ENCODE results near the gene NUTM2A.
"Not testable (repeated sequence)": the region's sequence is repeated elsewhere in the genome, so short reads cannot be mapped to it uniquely, and the experiment has no call there.

Gene NUTM2A

GRCh38 chr10:87206922-87207321 is 18.3 kb upstream of the NUTM2A start:
- H3F3A ChIP-seq (ENCODE audit: control insufficient read depth, insufficient read depth); H3K9me2 ChIP-seq (replicated peaks; ENCODE audit: control insufficient read depth, low read length); H3K79me2 ChIP-seq (ENCODE audit: control insufficient read depth, low read length); H3K27ac ChIP-seq (ENCODE audit: low read depth, low read length); H3K4me1 ChIP-seq (ENCODE audit: control insufficient read depth, low read length); H3K4me2 ChIP-seq (ENCODE audit: low read length); H3K9me3 ChIP-seq (ENCODE audit: control insufficient read depth, insufficient read depth, low read length); H3K36me3 ChIP-seq (ENCODE audit: control insufficient read depth, low read length); H3K4me3 ChIP-seq (ENCODE audit: low read length); H3K27me3 ChIP-seq (ENCODE audit: control insufficient read depth, low read length); H4K20me1 ChIP-seq (ENCODE audit: control insufficient read depth, insufficient read depth, low read depth, low read length): not testable (repeated sequence)

GRCh38 chr10:87210309-87210708 is 14.9 kb upstream of the NUTM2A start:
- not testable (repeated sequence) for H3K27me3 ChIP-seq (ENCODE audit: control insufficient read depth, low read length); H3K4me2 ChIP-seq (ENCODE audit: low read length); H3F3A ChIP-seq (ENCODE audit: control insufficient read depth, insufficient read depth); H3K4me1 ChIP-seq (ENCODE audit: control insufficient read depth, low read length); H3K9me2 ChIP-seq (replicated peaks; ENCODE audit: control insufficient read depth, low read length); H3K4me3 ChIP-seq (ENCODE audit: low read length); H3K9me3 ChIP-seq (ENCODE audit: control insufficient read depth, insufficient read depth, low read length); H4K20me1 ChIP-seq (ENCODE audit: control insufficient read depth, insufficient read depth, low read depth, low read length); H3K36me3 ChIP-seq (ENCODE audit: control insufficient read depth, low read length); H3K27ac ChIP-seq (ENCODE audit: low read depth, low read length); H3K79me2 ChIP-seq (ENCODE audit: control insufficient read depth, low read length)

GRCh38 chr10:87211848-87212247 is 13.4 kb upstream of the NUTM2A start:
- not testable (repeated sequence) for H4K20me1 ChIP-seq (ENCODE audit: control insufficient read depth, insufficient read depth, low read depth, low read length); H3K9me3 ChIP-seq (ENCODE audit: control insufficient read depth, insufficient read depth, low read length); H3K79me2 ChIP-seq (ENCODE audit: control insufficient read depth, low read length); H3K27ac ChIP-seq (ENCODE audit: low read depth, low read length); H3K4me3 ChIP-seq (ENCODE audit: low read length); H3K9me2 ChIP-seq (replicated peaks; ENCODE audit: control insufficient read depth, low read length); H3F3A ChIP-seq (ENCODE audit: control insufficient read depth, insufficient read depth); H3K4me2 ChIP-seq (ENCODE audit: low read length); H3K27me3 ChIP-seq (ENCODE audit: control insufficient read depth, low read length); H3K36me3 ChIP-seq (ENCODE audit: control insufficient read depth, low read length); H3K4me1 ChIP-seq (ENCODE audit: control insufficient read depth, low read length)

- H3K36me3 ChIP-seq (ENCODE audit: control insufficient read depth, low read length); H3F3A ChIP-seq (ENCODE audit: control insufficient read depth, insufficient read depth); H3K27me3 ChIP-seq (ENCODE audit: control insufficient read depth, low read length); H3K4me2 ChIP-seq (ENCODE audit: low read length); H3K79me2 ChIP-seq (ENCODE audit: control insufficient read depth, low read length); H4K20me1 ChIP-seq (ENCODE audit: control insufficient read depth, insufficient read depth, low read depth, low read length); H3K27ac ChIP-seq (ENCODE audit: low read depth, low read length); H3K4me3 ChIP-seq (ENCODE audit: low read length); H3K9me3 ChIP-seq (ENCODE audit: control insufficient read depth, insufficient read depth, low read length); H3K4me1 ChIP-seq (ENCODE audit: control insufficient read depth, low read length); H3K9me2 ChIP-seq (replicated peaks; ENCODE audit: control insufficient read depth, low read length): not testable (repeated sequence)
These were observed 12.0 kb upstream of the NUTM2A start for GRCh38 chr10:87213150-87213765.

GRCh38 chr10:87213806-87214205 is 11.4 kb upstream of the NUTM2A start:
- H3K27me3 ChIP-seq (ENCODE audit: control insufficient read depth, low read length); H3K4me2 ChIP-seq (ENCODE audit: low read length); H3K9me3 ChIP-seq (ENCODE audit: control insufficient read depth, insufficient read depth, low read length); H3K27ac ChIP-seq (ENCODE audit: low read depth, low read length); H3K79me2 ChIP-seq (ENCODE audit: control insufficient read depth, low read length); H3F3A ChIP-seq (ENCODE audit: control insufficient read depth, insufficient read depth); H3K4me1 ChIP-seq (ENCODE audit: control insufficient read depth, low read length); H3K4me3 ChIP-seq (ENCODE audit: low read length); H4K20me1 ChIP-seq (ENCODE audit: control insufficient read depth, insufficient read depth, low read depth, low read length); H3K9me2 ChIP-seq (replicated peaks; ENCODE audit: control insufficient read depth, low read length); H3K36me3 ChIP-seq (ENCODE audit: control insufficient read depth, low read length): not testable (repeated sequence)

GRCh38 chr10:87216120-87216519 is 9.1 kb upstream of the NUTM2A start:
- H3K4me2 ChIP-seq (ENCODE audit: low read length); H3F3A ChIP-seq (ENCODE audit: control insufficient read depth, insufficient read depth); H4K20me1 ChIP-seq (ENCODE audit: control insufficient read depth, insufficient read depth, low read depth, low read length); H3K27me3 ChIP-seq (ENCODE audit: control insufficient read depth, low read length); H3K9me2 ChIP-seq (replicated peaks; ENCODE audit: control insufficient read depth, low read length); H3K4me1 ChIP-seq (ENCODE audit: control insufficient read depth, low read length); H3K27ac ChIP-seq (ENCODE audit: low read depth, low read length); H3K36me3 ChIP-seq (ENCODE audit: control insufficient read depth, low read length); H3K9me3 ChIP-seq (ENCODE audit: control insufficient read depth, insufficient read depth, low read length); H3K4me3 ChIP-seq (ENCODE audit: low read length); H3K79me2 ChIP-seq (ENCODE audit: control insufficient read depth, low read length): not testable (repeated sequence)

GRCh38 chr10:87219370-87219769 is 5.9 kb upstream of the NUTM2A start:
- not testable (repeated sequence) for H3K27ac ChIP-seq (ENCODE audit: low read depth, low read length); H3K4me1 ChIP-seq (ENCODE audit: control insufficient read depth, low read length); H4K20me1 ChIP-seq (ENCODE audit: control insufficient read depth, insufficient read depth, low read depth, low read length)

GRCh38 chr10:87222789-87223188 is 2.5 kb upstream of the NUTM2A start:
- not testable (repeated sequence) for H3K9me2 ChIP-seq (replicated peaks; ENCODE audit: control insufficient read depth, low read length); H3K27me3 ChIP-seq (ENCODE audit: control insufficient read depth, low read length); H3K27ac ChIP-seq (ENCODE audit: low read depth, low read length); H3K4me2 ChIP-seq (ENCODE audit: low read length); H3K4me3 ChIP-seq (ENCODE audit: low read length); H3K4me1 ChIP-seq (ENCODE audit: control insufficient read depth, low read length); H3F3A ChIP-seq (ENCODE audit: control insufficient read depth, insufficient read depth); H3K36me3 ChIP-seq (ENCODE audit: control insufficient read depth, low read length); H3K79me2 ChIP-seq (ENCODE audit: control insufficient read depth, low read length); H4K20me1 ChIP-seq (ENCODE audit: control insufficient read depth, insufficient read depth, low read depth, low read length); H3K9me3 ChIP-seq (ENCODE audit: control insufficient read depth, insufficient read depth, low read length)

More at GRCh38 chr10:87219370-87219769, 5.9 kb upstream of the NUTM2A start:
- H3K4me3 ChIP-seq (ENCODE audit: low read length); H3K79me2 ChIP-seq (ENCODE audit: control insufficient read depth, low read length); H3K9me3 ChIP-seq (ENCODE audit: control insufficient read depth, insufficient read depth, low read length); H3K27me3 ChIP-seq (ENCODE audit: control insufficient read depth, low read length); H3F3A ChIP-seq (ENCODE audit: control insufficient read depth, insufficient read depth); H3K9me2 ChIP-seq (replicated peaks; ENCODE audit: control insufficient read depth, low read length); H3K36me3 ChIP-seq (ENCODE audit: control insufficient read depth, low read length); H3K4me2 ChIP-seq (ENCODE audit: low read length): not testable (repeated sequence)

Data from DOHH2 (cell line).